Stimulated activated CD4-positive, alpha-beta T cell treated with anti-CD3 and anti-CD28 coated beads, Interleukin-15, amount 100 ng/mL, for 48 hours (primary cell): ENCODE data around the gene PHPT1.
"Not testable (repeated sequence)": the region's sequence is repeated elsewhere in the genome, so short reads cannot be mapped to it uniquely, and the experiment has no call there.

Experiments used
- DNase-seq, 2 donors: peaks; one replicate each; pipeline ENCODE4 v3.0.0-alpha.2; 2020; ENCODE audit warnings: low read depth in 2 of 2

Gene PHPT1

GRCh38 chr9:136823136-136824046 is 25.8 kb upstream of the PHPT1 start:
- DNase-seq: no peak

DNA sequence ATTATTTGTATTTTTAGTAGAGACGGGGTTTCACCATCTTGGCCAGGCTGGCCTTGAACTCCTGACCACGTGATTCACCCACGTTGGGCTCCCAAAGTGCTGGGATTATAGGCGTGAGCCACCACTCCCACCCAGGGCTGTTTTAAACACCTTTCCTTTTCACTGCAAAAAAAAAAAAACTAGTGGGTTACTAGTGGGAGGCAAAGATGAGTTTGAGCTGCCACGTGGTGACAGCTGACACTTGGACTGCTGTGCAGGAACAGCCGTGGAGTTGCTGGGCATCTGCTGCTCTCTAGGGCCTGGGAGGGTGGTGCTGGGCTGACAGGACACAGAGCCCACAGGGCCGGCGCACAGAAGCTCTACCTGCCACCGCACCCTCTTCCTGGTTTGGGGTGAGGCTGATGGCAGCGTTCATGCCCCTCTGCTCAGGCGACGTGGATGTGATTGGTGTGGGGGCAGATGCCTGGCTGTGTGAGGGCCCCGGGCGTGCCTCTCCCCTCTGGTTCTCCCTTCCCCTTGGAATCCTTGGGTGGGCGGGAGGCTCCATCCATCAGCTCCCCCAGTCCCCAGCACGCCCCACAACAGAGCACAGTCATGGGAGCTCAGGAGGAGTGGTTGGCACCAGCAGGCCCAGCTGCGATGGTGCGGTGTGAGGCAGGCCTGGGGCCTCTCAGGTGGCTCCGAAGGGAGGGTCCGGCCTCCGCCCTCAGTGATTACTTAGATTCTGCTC is 24.5 kb upstream of the PHPT1 start:
- DNase-seq: no peak

- DNase-seq: no peak
These were observed 23.7 kb upstream of the PHPT1 start for GRCh38 chr9:136825295-136826187.

GRCh38 chr9:136826188-136826541 is 23.0 kb upstream of the PHPT1 start:
- no peak for DNase-seq

DNA sequence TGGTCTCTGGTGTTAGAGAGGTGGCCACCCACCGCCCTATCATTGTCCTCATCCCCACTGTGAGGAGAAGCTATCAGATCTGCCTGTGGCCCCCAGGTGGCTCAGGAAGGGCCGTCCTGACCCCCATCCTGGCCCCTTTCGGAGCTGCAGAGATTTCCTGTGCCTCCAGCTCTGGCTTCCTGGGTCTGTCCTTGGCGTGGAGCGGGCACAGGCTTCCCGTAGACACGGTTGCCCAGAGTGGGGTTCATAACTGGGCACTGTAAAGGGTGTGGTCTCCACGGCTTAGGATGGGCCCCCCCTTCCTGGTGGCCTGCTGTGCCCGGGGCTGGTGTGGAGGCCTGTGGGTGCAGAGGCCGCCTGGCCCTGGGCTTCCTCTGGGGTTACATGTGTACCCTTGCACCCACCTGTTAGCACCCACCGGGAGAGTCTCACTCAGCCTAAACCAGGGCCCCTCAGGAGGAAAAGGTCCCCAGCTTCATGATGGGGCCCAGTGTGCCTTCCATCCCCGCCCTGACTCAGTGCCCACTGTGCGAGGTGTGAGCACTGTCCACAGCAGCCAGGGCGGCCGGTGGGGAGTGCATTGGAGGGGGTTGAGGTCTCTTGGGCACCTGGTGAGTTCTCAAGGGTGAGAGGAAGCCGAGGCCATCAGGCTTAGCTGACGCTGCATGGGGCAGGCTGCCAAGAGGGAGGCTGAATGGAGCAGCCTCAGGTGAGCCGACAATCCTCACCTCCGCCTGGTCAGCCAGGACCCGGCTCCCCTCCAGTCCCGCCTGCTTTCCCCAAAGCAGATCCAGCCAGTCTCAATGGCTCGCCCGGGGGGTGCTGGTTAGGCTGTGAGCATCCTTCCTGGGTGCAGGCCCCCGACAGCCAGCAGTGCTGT is 22.3 kb upstream of the PHPT1 start:
- no peak for DNase-seq

- DNase-seq: no peak
These were observed 21.3 kb upstream of the PHPT1 start for GRCh38 chr9:136827794-136828473.

- no peak for DNase-seq
These were observed 20.6 kb upstream of the PHPT1 start for GRCh38 chr9:136828474-136829140.

GRCh38 chr9:136829412-136829811 is 19.8 kb upstream of the PHPT1 start:
- DNase-seq: no peak

DNA sequence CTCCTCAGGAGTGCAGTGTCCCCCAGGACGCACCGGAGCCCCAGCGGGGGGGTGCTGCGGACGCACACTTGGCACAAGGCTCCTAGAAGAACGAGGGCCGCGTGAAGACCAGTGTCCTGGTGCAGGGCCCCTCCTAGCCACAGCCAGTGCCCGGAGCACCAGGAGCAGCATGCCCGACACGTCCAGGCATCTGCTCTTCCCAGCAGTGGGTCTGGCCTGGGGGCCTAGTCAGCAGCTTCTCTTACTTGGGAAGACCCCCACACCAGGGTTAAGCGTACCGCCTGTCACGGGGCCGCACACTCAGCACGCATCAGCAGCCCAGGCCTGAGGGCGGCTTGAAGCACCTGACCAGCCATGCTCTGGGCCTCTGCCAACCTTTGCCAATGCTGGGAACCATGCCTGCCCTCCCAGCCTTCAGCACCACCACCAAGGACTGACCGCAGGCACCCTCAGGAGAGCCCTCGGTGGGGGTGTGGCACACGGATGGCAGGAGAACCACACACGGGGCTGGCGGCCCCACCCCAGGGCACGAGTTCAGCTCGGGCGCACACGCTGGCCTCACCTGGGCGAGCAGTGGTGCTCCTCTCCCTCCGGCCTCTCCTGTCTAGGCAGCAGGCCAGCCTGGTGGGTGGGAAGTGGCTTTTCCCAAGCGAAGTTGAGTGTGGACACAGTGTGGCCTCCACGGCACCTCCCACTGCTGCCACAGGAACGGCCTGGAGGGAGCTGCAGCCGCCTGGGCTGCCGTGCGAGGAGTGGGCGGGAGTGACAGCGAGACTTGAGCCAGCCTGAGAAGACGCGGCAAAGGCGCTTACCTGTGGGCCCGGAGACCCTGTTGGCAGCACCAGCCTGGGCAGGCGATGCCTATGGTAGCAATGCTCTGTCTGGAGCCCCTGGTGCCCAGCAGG is 19.0 kb upstream of the PHPT1 start:
- DNase-seq: no peak

DNA sequence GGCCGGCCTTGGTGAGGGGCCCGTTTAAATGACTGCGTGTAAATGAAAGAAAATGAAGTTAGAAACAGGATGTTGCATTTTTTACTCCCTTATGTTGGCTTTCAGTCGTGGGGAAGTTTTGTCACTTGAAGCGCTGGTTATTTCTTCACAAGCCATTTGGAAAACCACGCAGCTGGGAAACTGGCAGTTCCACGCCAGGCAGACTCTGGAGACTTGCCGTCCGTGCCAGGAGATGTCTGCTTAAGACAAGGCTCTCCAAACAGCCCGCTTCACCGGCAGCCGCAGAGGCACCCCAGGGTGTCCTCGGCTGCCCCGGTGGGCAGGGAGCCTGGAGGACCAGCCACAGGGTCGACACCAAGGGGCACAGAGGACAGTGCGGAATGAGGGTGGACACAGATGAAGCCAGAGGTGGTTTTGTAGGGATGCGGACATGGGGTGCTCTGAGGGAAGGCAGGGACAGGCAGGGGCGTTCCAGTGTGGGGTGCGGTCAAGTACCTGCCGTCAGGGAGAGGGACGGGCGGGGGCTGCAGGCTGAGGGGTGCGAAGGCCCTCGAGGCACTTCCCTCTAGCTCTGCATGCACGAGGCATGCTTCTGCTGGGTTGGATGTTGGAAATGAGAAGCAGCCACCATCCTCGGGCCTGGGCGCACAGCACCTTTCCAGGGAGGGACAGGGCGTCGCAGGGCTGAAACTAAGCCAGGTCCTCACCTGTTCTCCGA is 18.0 kb upstream of the PHPT1 start:
- DNase-seq: no peak

DNA sequence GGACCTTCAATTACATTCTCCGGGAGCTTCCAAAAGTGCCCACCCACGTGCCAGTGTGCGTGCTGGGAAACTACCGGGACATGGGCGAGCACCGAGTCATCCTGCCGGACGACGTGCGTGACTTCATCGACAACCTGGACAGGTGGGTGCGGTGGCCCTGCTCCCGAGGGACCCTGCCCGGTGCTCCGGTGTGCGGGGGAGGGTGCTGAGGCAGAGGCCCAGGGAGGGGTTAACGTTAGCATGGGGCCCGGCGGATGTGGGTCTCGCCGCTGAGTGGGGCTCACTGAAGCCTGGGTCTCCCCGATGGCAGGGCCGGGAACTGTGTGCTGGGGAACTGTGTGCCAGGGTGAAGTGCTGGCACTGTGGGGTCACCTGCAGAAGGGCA is 17.5 kb upstream of the PHPT1 start:
- no peak for DNase-seq

GRCh38 chr9:136832581-136832980 is 16.6 kb upstream of the PHPT1 start:
- no peak for DNase-seq

- DNase-seq: not testable (repeated sequence)
These were observed 15.7 kb upstream of the PHPT1 start for GRCh38 chr9:136833381-136834048.

DNA sequence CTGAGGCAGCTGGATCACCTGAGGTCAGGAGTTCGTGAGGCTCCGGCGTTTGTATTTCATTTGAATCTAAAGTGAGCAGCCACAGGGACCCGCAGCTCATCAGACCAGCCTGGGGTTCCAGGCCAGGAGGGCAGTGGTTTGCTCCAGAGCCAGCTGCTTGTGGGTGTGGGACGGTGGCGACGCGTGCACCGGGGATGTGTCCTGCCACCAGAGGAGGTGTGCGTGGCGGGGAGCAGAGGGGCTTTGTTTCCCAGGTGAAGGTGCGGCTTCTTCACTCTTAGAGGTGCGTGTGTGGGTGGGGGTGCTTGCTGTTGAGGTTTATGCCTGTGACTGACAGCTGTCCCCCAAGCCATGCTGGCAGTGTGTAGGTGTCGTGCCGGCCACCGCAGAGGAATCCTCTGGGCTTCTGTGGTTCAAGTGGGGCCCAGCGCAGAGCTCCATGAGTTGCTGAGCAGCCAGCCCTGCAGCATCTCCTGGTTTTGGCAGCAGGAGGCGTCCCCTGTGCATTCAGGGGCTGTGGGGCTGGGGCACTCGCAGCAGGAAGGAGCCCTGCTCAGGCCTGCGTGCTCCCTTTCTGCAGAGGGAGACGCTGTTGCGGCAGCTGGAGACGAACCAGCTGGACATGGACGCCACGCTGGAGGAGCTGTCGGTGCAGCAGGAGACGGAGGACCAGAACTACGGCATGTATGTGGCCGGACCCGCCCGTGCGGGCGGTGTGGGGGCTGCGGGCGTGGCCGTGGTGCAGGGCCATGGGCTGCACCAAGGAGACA is 13.9 kb upstream of the PHPT1 start:
- DNase-seq: no peak

DNA sequence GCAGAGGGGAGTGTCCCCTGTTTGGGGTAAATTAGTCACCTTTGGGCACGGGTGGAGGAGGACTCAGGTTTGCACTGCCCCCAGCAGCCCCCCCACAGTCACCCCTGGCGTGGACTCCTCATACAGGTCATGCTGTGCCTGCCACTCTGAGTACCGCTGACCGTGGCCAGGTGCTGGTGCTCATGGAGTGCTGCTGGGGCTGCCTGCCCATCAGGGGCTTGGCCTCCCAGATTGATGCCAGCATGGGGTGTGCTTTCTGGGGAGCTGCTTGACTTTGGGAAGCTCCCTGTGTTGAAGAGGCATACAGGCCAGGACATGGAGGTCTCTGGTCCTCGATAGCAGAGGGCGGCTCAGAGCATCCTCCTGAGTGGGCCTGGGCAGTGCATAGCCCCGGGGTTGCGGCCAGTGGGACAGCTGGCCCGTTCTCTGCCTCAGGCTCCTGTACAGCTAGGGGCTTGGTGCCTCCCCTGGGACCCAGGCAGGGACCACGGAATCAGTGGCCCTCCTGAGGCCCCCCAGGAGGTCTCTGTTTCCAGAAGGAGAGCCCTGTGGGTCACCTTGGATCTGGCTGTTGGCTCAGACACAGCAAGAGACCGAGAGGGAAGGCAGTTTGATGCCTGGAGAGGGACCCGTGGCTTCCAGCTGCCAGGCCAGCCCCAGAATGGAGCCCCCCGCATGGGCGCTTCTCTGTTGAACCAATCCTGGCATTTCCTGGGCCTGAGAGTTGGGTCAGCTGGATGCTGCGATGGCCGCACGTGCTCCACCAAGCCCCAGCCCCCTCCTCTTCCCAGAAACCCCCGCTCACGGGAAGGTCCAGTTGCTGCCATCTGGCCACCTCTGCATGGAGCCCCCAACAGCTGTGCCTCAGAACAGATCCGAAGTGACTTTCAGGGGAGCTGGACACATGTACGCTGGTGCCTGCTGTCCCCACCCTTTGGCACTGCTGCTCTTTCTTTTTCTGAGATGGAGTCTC is 13.0 kb upstream of the PHPT1 start:
- no peak for DNase-seq
